ENCODE results near the gene SOX12.

SOX12 gene

GRCh38 chr20:325045-325888 is at the start of gene SOX12:
Gene SOX12, plus strand, starts transcription at chr20:325552. Its CDS starts 373 bp downstream, at chr20:325925.
- peak; percentile 92 for DNase-seq (ENCODE audit: low spot score)

- no peak for DNase-seq (ENCODE audit: low spot score)
Measured at GRCh38 chr20:275791-276190, 49.6 kb upstream of the SOX12 start.

GRCh38 chr20:276620-277495 is 48.5 kb upstream of the SOX12 start:
- DNase-seq (ENCODE audit: low spot score): no peak

GRCh38 chr20:277496-277781 is 47.9 kb upstream of the SOX12 start:
- DNase-seq (ENCODE audit: low spot score): no peak

- DNase-seq (ENCODE audit: low spot score): no peak
Measured at GRCh38 chr20:278181-278580, 47.2 kb upstream of the SOX12 start.

- no peak for DNase-seq (ENCODE audit: low spot score)
Measured at GRCh38 chr20:278607-279571, 46.5 kb upstream of the SOX12 start.

- DNase-seq (ENCODE audit: low spot score): no peak
Measured at GRCh38 chr20:284172-284571, 41.2 kb upstream of the SOX12 start.

- DNase-seq (ENCODE audit: low spot score): no peak
Measured at GRCh38 chr20:286508-286907, 38.8 kb upstream of the SOX12 start.

GRCh38 chr20:288956-289692 is 36.2 kb upstream of the SOX12 start:
- DNase-seq (ENCODE audit: low spot score): no peak

GRCh38 chr20:289693-290083 is 35.7 kb upstream of the SOX12 start:
- DNase-seq (ENCODE audit: low spot score): peak; percentile 22

GRCh38 chr20:290084-290831 is 35.1 kb upstream of the SOX12 start, which contains the start of gene C20orf96:
Gene C20orf96, minus strand, starts transcription at chr20:290750. Its CDS starts 140 bp downstream, at chr20:290610.
- DNase-seq (ENCODE audit: low spot score): peak; percentile 92

GRCh38 chr20:294602-295001 is 30.8 kb upstream of the SOX12 start:
- DNase-seq (ENCODE audit: low spot score): no peak

GRCh38 chr20:295804-296203 is 29.5 kb upstream of the SOX12 start:
- no peak for DNase-seq (ENCODE audit: low spot score)

GRCh38 chr20:297098-297924 is 28.0 kb upstream of the SOX12 start, which contains the start of gene ZCCHC3:
Gene ZCCHC3, plus strand, starts transcription at chr20:297570. Its CDS starts 17 bp downstream, at chr20:297587.
- peak; percentile 87 for DNase-seq (ENCODE audit: low spot score)

- peak; percentile 72 for DNase-seq (ENCODE audit: low spot score)
Measured at GRCh38 chr20:297925-298775, 27.2 kb upstream of the SOX12 start.

GRCh38 chr20:298776-299391 is 26.5 kb upstream of the SOX12 start:
- no peak for DNase-seq (ENCODE audit: low spot score)

- no peak for DNase-seq (ENCODE audit: low spot score)
Measured at GRCh38 chr20:300345-300990, 24.9 kb upstream of the SOX12 start.

Measured in hepatic stellate cell (primary cell).